ENCODE results near the gene UNK. TPM values are rescaled to one million over a fixed set of nuclear protein-coding genes. Genes with fewer than 3 reads are reported as not detected.

UNK gene
- total and polyA plus RNA-seq, 2 donors (not counting 1 experiment from before 2014, with no cell fraction given): 15.0 to 15.2 TPM

DNA sequence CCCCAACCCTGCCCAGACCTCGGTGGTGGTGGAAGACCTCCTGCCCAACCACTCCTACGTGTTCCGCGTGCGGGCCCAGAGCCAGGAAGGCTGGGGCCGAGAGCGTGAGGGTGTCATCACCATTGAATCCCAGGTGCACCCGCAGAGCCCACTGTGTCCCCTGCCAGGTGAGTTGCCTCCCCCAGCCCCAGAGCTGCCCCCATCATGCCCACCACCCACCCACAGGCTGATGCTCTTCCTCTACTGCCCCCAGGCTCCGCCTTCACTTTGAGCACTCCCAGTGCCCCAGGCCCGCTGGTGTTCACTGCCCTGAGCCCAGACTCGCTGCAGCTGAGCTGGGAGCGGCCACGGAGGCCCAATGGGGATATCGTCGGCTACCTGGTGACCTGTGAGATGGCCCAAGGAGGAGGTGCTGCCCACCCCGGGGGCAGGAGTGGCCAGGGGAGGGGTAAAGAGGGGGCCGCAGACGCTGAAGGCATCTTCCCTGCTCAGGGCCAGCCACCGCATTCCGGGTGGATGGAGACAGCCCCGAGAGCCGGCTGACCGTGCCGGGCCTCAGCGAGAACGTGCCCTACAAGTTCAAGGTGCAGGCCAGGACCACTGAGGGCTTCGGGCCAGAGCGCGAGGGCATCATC is 28.0 kb upstream of the UNK start:
- H4K20me1 ChIP-seq (ENCODE audit: control insufficient read depth, extremely low read depth, insufficient read depth, low read length): no peaks in the 10 kb centered on the region
- no peak overlapping the region for H3K4me3 ChIP-seq (replicated peaks in 1 of 4; ENCODE audit: control extremely low read depth in 1 of 4, insufficient read depth in 1 of 4, low read depth in 3 of 4, low read length in 4 of 4)
- TF ChIP-seq, protein P1, sequence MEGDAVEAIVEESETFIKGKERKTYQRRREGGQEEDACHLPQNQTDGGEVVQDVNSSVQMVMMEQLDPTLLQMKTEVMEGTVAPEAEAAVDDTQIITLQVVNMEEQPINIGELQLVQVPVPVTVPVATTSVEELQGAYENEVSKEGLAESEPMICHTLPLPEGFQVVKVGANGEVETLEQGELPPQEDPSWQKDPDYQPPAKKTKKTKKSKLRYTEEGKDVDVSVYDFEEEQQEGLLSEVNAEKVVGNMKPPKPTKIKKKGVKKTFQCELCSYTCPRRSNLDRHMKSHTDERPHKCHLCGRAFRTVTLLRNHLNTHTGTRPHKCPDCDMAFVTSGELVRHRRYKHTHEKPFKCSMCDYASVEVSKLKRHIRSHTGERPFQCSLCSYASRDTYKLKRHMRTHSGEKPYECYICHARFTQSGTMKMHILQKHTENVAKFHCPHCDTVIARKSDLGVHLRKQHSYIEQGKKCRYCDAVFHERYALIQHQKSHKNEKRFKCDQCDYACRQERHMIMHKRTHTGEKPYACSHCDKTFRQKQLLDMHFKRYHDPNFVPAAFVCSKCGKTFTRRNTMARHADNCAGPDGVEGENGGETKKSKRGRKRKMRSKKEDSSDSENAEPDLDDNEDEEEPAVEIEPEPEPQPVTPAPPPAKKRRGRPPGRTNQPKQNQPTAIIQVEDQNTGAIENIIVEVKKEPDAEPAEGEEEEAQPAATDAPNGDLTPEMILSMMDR (conservative IDR thresholded peaks at IDR 0.05 in 1 of 2, IDR thresholded peaks at IDR 0.05 in 1 of 2; ENCODE audit: low read depth in 1 of 2, low read length in 2 of 2): no peak
- TF ChIP-seq EZH2 (IDR thresholded peaks at IDR 0.05; ENCODE audit: low read length, missing control alignments): no peak
- H3K27me3 ChIP-seq (ENCODE audit: control insufficient read depth, insufficient read depth, low read length): no peaks in the 10 kb centered on the region
- DNase-seq (ENCODE audit: low read depth in 2 of 2): no peak
- no peak overlapping the region for H3K9ac ChIP-seq (ENCODE audit: insufficient read depth, low read length)
- no peak overlapping the region for H2AFZ ChIP-seq (ENCODE audit: low read length)
- H3K9me3 ChIP-seq (ENCODE audit: control insufficient read depth, insufficient read depth, low read depth, low read length): no peaks in the 10 kb centered on the region
- no peaks in the 10 kb centered on the region for H3K4me1 ChIP-seq (ENCODE audit: control insufficient read depth, extremely low read depth, insufficient read depth, low read length)
- H3K27ac ChIP-seq (ENCODE audit: insufficient read depth, low read length): no peak overlapping the region
- H3K4me2 ChIP-seq (ENCODE audit: extremely low read depth, insufficient read depth, low read length): no peak overlapping the region
- H3K79me2 ChIP-seq (ENCODE audit: control insufficient read depth, insufficient read depth, low read length): no peaks in the 10 kb centered on the region
- H3K36me3 ChIP-seq (ENCODE audit: control insufficient read depth, insufficient read depth, low read length): no peaks in the 10 kb centered on the region

DNA sequence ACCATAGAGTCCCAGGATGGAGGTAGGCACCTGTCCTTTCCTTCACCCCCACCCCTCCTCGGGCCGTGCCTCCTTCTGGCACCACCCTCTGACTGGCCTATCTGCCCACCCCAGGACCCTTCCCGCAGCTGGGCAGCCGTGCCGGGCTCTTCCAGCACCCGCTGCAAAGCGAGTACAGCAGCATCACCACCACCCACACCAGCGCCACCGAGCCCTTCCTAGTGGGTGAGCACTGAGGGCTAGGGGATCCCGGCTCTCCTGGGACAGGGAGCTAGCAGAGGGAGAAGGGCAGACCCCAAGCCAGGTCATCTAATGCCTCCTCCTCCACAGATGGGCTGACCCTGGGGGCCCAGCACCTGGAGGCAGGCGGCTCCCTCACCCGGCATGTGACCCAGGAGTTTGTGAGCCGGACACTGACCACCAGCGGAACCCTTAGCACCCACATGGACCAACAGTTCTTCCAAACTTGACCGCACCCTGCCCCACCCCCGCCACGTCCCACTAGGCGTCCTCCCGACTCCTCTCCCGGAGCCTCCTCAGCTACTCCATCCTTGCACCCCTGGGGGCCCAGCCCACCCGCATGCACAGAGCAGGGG is 27.4 kb upstream of the UNK start:
- no peaks in the 10 kb centered on the region for H3K36me3 ChIP-seq (ENCODE audit: control insufficient read depth, insufficient read depth, low read length)
- no peak overlapping the region for H3K4me3 ChIP-seq (replicated peaks in 1 of 4; ENCODE audit: control extremely low read depth in 1 of 4, insufficient read depth in 1 of 4, low read depth in 3 of 4, low read length in 4 of 4)
- no peak overlapping the region for H2AFZ ChIP-seq (ENCODE audit: low read length)
- TF ChIP-seq EZH2 (IDR thresholded peaks at IDR 0.05; ENCODE audit: low read length, missing control alignments): no peak
- TF ChIP-seq, protein P1 (conservative IDR thresholded peaks at IDR 0.05 in 1 of 2, IDR thresholded peaks at IDR 0.05 in 1 of 2; ENCODE audit: low read depth in 1 of 2, low read length in 2 of 2): no peak
- H3K27me3 ChIP-seq (ENCODE audit: control insufficient read depth, insufficient read depth, low read length): no peaks in the 10 kb centered on the region
- no peak overlapping the region for H3K9ac ChIP-seq (ENCODE audit: insufficient read depth, low read length)
- no peaks in the 10 kb centered on the region for H4K20me1 ChIP-seq (ENCODE audit: control insufficient read depth, extremely low read depth, insufficient read depth, low read length)
- no peaks in the 10 kb centered on the region for H3K9me3 ChIP-seq (ENCODE audit: control insufficient read depth, insufficient read depth, low read depth, low read length)
- H3K27ac ChIP-seq (ENCODE audit: insufficient read depth, low read length): no peak overlapping the region
- H3K79me2 ChIP-seq (ENCODE audit: control insufficient read depth, insufficient read depth, low read length): no peaks in the 10 kb centered on the region
- H3K4me1 ChIP-seq (ENCODE audit: control insufficient read depth, extremely low read depth, insufficient read depth, low read length): no peaks in the 10 kb centered on the region
- H3K4me2 ChIP-seq (ENCODE audit: extremely low read depth, insufficient read depth, low read length): no peak overlapping the region
- DNase-seq (ENCODE audit: low read depth in 2 of 2): no peak

DNA sequence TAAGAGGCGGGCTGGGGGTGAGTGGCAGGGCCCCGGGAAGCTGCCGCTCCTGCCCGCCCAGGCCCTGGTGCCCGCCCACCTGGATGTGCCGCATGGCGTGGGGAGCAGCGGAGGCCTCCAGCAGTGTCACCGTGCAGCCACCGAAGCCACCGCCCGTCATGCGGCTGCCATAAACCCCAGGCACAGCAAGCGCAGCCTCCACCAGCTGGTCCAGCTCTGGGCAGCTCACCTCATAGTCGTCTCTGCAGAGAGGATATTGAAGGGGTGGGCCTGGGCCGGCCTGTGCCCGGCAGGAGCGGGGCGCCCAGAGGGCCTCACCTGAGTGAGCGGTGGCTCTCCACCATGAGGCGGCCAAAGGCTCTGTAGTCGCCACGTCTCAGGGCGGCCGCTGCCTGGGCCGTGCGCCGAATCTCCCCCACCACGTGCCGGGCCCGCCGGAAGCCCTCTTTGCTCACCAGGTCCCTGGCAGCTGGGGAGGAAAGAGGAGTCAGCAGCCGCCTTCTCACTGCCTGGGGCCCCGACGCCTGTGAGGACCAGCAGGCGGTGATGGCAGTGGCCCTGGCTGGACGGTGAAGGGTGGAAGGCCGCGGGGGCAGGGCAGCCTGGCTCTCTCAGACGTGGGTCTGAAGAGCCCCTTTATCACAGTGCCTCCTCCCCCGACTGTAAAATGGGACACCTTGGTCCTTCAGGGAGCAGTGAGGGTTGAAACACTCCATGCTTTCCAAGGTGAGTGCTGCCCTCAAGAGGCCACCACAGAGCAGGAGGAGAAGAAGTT is 26.3 kb upstream of the UNK start:
- H3K9ac ChIP-seq (ENCODE audit: insufficient read depth, low read length): no peak overlapping the region
- no peak overlapping the region for H3K4me2 ChIP-seq (ENCODE audit: extremely low read depth, insufficient read depth, low read length)
- no peak overlapping the region for H2AFZ ChIP-seq (ENCODE audit: low read length)
- no peaks in the 10 kb centered on the region for H3K9me3 ChIP-seq (ENCODE audit: control insufficient read depth, insufficient read depth, low read depth, low read length)
- H4K20me1 ChIP-seq (ENCODE audit: control insufficient read depth, extremely low read depth, insufficient read depth, low read length): no peaks in the 10 kb centered on the region
- no peaks in the 10 kb centered on the region for H3K27me3 ChIP-seq (ENCODE audit: control insufficient read depth, insufficient read depth, low read length)
- TF ChIP-seq, protein P1 (conservative IDR thresholded peaks at IDR 0.05 in 1 of 2, IDR thresholded peaks at IDR 0.05 in 1 of 2; ENCODE audit: low read depth in 1 of 2, low read length in 2 of 2): peak in 1 of 2 donors; percentile 14
- no peak for TF ChIP-seq EZH2 (IDR thresholded peaks at IDR 0.05; ENCODE audit: low read length, missing control alignments)
- no peak overlapping the region for H3K27ac ChIP-seq (ENCODE audit: insufficient read depth, low read length)
- H3K79me2 ChIP-seq (ENCODE audit: control insufficient read depth, insufficient read depth, low read length): no peaks in the 10 kb centered on the region
- no peaks in the 10 kb centered on the region for H3K36me3 ChIP-seq (ENCODE audit: control insufficient read depth, insufficient read depth, low read length)
- no peaks in the 10 kb centered on the region for H3K4me1 ChIP-seq (ENCODE audit: control insufficient read depth, extremely low read depth, insufficient read depth, low read length)
- no peak for DNase-seq (ENCODE audit: low read depth in 2 of 2)
- no peak overlapping the region for H3K4me3 ChIP-seq (replicated peaks in 1 of 4; ENCODE audit: control extremely low read depth in 1 of 4, insufficient read depth in 1 of 4, low read depth in 3 of 4, low read length in 4 of 4)
